K562 (cell line): Measurements from ENCODE around the gene ATOH8. TPM values are rescaled to one million over a fixed set of nuclear protein-coding genes. Genes with fewer than 3 reads are reported as not detected.
A peak's percentile ranks its signal among the peaks of the same experiment; 100 is the strongest.

ENCODE experiments used
- ATAC-seq: fragments of 200-7000 bp; cut with Tn5 transposase; 3 replicates; pipeline ENCODE4 v1.9.1; 2020; ENCODE audit warnings: moderate library complexity
- BruUV-seq: library from RNA; stranded (reverse); fragments of 400-500 nt; replicated peaks from 2 replicates; lab custom pipeline; 2021; lab: Mats Ljungman, UMichigan
- CTCF ChIA-PET: fragments of 300-600 bp; formaldehyde crosslinking; extraction: SDS; loops from one replicate; lab custom pipeline; 2021; ENCODE audit warnings: low intra/inter-chr PET ratio; lab: Yijun Ruan, JAX
- POLR2A ChIA-PET: fragments of 300-600, 350-650 bp; sonication (Branson Sonifier 250); formaldehyde crosslinking; extraction: SDS; loops from one replicate; lab custom pipeline; 2021; ENCODE audit warnings: antibody characterized with exemption, inconsistent platforms; lab: Yijun Ruan, JAX
- DNase-seq, 4 experiments: peaks; one replicate each; pipeline versions ENCODE4 v3.0.0 to v3.0.0-alpha.2; 2011 to 2018; ENCODE audit warnings: low spot score in 3 of 4, mixed read lengths in 3 of 4; ENCODE audit errors: extremely low read depth in 1 of 4
- FAIRE-seq: peaks from 2 replicates; lab custom pipeline; 2011; peaks lifted over from hg19 to GRCh38; lab: Jason Lieb, UNC
- H2AFZ ChIP-seq: 2 replicates; pipeline ENCODE4 v1.6.0; 2011; ENCODE audit warnings: low read depth, low read length, control low read depth, inconsistent platforms
- H3K27ac ChIP-seq: fragments of 200-600 bp; 3 replicates; pipeline ENCODE4 v1.8.0; 2011; ENCODE audit warnings: low read depth, mild to moderate bottlenecking, control low read depth, inconsistent platforms, low read length, moderate library complexity, mixed read lengths; ENCODE audit errors: extremely low read depth
- H3K27me3 ChIP-seq, 2 experiments: fragments of 300-600 bp in 1 of 2; 2 replicates in 1 of 2; 3 replicates in 1 of 2; pipeline versions ENCODE4 v1.6.0 to v1.8.0; 2011; ENCODE audit warnings: inconsistent platforms in 2 of 2, low read length in 2 of 2, mild to moderate bottlenecking in 1 of 2, mixed read lengths in 1 of 2, moderate library complexity in 1 of 2; ENCODE audit not compliant: control insufficient read depth in 2 of 2, insufficient read depth in 2 of 2
- H3K36me3 ChIP-seq: fragments of 300-600 bp; 3 replicates; pipeline ENCODE4 v1.8.0; 2011; ENCODE audit warnings: mild to moderate bottlenecking, low read length, inconsistent platforms; ENCODE audit not compliant: control insufficient read depth, insufficient read depth
- H3K4me1 ChIP-seq, 2 experiments: fragments of 200-600 bp in 1 of 2; replicated peaks in 1 of 2; 2 replicates in 1 of 2; 3 replicates in 1 of 2; pipeline versions ENCODE4 v1.5.1 to v1.8.0; 2011; ENCODE audit warnings: inconsistent platforms in 2 of 2, low read length in 2 of 2, mild to moderate bottlenecking in 1 of 2, mixed read lengths in 1 of 2, moderate library complexity in 1 of 2; ENCODE audit not compliant: control insufficient read depth in 2 of 2, insufficient read depth in 2 of 2
- H3K4me2 ChIP-seq: 2 replicates; pipeline ENCODE4 v1.6.1; 2011; ENCODE audit warnings: low read length, control low read depth, inconsistent platforms, mixed read lengths; ENCODE audit not compliant: insufficient read depth
- H3K4me3 ChIP-seq: fragments of 200-600 bp; sonication (generic), shearing (Covaris generic); 2 replicates; pipeline ENCODE4 v1.5.1; 2016; ENCODE audit warnings: control low read depth, inconsistent platforms
- H3K79me2 ChIP-seq: fragments of 200-600 bp; 3 replicates; pipeline ENCODE4 v1.8.0; 2011; ENCODE audit warnings: low read length, inconsistent platforms; ENCODE audit not compliant: control insufficient read depth, insufficient read depth
- H3K9ac ChIP-seq, 2 experiments: 2 replicates each; pipeline versions ENCODE4 v1.6.0 to v1.6.1; 2011; ENCODE audit warnings: low read depth in 2 of 2, low read length in 2 of 2, control low read depth in 1 of 2, inconsistent platforms in 1 of 2, mild to moderate bottlenecking in 1 of 2, mixed read lengths in 1 of 2; ENCODE audit not compliant: insufficient read depth in 1 of 2
- H3K9me1 ChIP-seq: one replicate; pipeline ENCODE4 v1.6.0; 2011; ENCODE audit warnings: inconsistent platforms, mild to moderate bottlenecking, low read length, moderate library complexity; ENCODE audit not compliant: control insufficient read depth, insufficient read depth
- H3K9me3 ChIP-seq: replicated peaks from 2 replicates; pipeline ENCODE4 v1.5.1; 2011; ENCODE audit warnings: low read depth, low read length, inconsistent platforms; ENCODE audit not compliant: control insufficient read depth, insufficient read depth
- H4K20me1 ChIP-seq: replicated peaks from 2 replicates; pipeline ENCODE4 v1.6.1; 2011; ENCODE audit warnings: low read length, inconsistent platforms, mixed read lengths; ENCODE audit not compliant: control insufficient read depth, insufficient read depth
- ATF1 ChIP-seq, 2 experiments: fragments of 450-650 bp in 1 of 2; IDR thresholded peaks; 2 replicates each; pipeline ENCODE4 v1.6.1; 2016; ENCODE audit warnings: missing compliant biosample characterization in 1 of 2, missing genetic modification characterization in 1 of 2
- ETS2 ChIP-seq: IDR thresholded peaks from 2 replicates; pipeline ENCODE4 v1.6.1; 2016; ENCODE audit warnings: borderline replicate concordance, missing genetic modification characterization, mild to moderate bottlenecking, moderate library complexity, missing compliant biosample characterization; ENCODE audit not compliant: poor library complexity, severe bottlenecking
- HNRNPH1 ChIP-seq: fragments of 200-400 bp; formaldehyde crosslinking; optimal IDR thresholded peaks from 2 replicates; pipeline ENCODE3; 2017; ENCODE audit warnings: low read depth, mild to moderate bottlenecking, low read length, moderate library complexity
- HNRNPL ChIP-seq: fragments of 200-400 bp; formaldehyde crosslinking; IDR thresholded peaks from 2 replicates; pipeline ENCODE4 v1.6.1; 2017; ENCODE audit warnings: low read depth, mild to moderate bottlenecking, low read length
- L3MBTL2 ChIP-seq: fragments of 450-650 bp; IDR thresholded peaks from 2 replicates; pipeline ENCODE4 v1.6.1; 2016; ENCODE audit warnings: mild to moderate bottlenecking, moderate library complexity
- NFE2 ChIP-seq: IDR thresholded peaks from 2 replicates; pipeline ENCODE4 v1.6.1; 2014; ENCODE audit warnings: antibody characterized with exemption, low read depth
- SOX6 ChIP-seq: fragments of 450-650 bp; IDR thresholded peaks from 2 replicates; pipeline ENCODE4 v1.6.1; 2014; ENCODE audit warnings: mild to moderate bottlenecking
- SRF ChIP-seq, 2 experiments: fragments of 250-450, 450-650 bp in 1 of 2; sonication (Bioruptor Pico) in 1 of 2; sonication (generic) in 1 of 2; formaldehyde crosslinking; IDR thresholded peaks; 2 replicates each; pipeline versions ENCODE4 v1.5.0 to v1.5.1; 2020 to 2022; ENCODE audit warnings: mild to moderate bottlenecking in 1 of 2, missing genetic modification reagents in 1 of 2
- TAL1 ChIP-seq: fragments of 450-650 bp; IDR thresholded peaks from 2 replicates; pipeline ENCODE4 v1.6.1; 2016; ENCODE audit warnings: mild to moderate bottlenecking
- TCF3 ChIP-seq: sonication (generic); formaldehyde crosslinking; IDR thresholded peaks from 2 replicates; pipeline ENCODE4 v1.4.0; 2020; ENCODE audit warnings: mild to moderate bottlenecking, missing genetic modification reagents
- ZNF584 ChIP-seq: fragments of 200-800 bp; sonication (Bioruptor generic); IDR thresholded peaks from 2 replicates; pipeline ENCODE4 v1.6.1; 2016; ENCODE audit warnings: low read depth, mild to moderate bottlenecking, missing genetic modification characterization, missing compliant biosample characterization
- ZNF780A ChIP-seq: fragments of 250-450 bp; sonication (Bioruptor Pico); IDR thresholded peaks from 2 replicates; pipeline ENCODE4 v1.5.0; 2021; ENCODE audit warnings: mild to moderate bottlenecking
- WGBS: fragments of 100-300 bp; shearing (Covaris generic); methylation state at CpG from one replicate; pipeline ENCODE4 v1.1.6; 2016; ENCODE audit warnings: low coverage, mixed read lengths; ENCODE audit not compliant: insufficient coverage; ENCODE audit errors: missing lambda C conversion rate; 5-methylcytosine and 5-hydroxymethylcytosine counted together
- in situ Hi-C: fragments of 300-500 bp; cut with MboI; formaldehyde crosslinking; loops from 4 replicates; pipeline ENCODE4 v1.15.0; 2018; ENCODE audit warnings: inconsistent platforms, mixed read lengths
- intact Hi-C: fragments of 100-400 bp; cut with micrococcal nuclease; formaldehyde crosslinking; loops from 2 replicates; pipeline ENCODE4 v1.14.2; 2022
- polyA plus RNA-seq, 8 experiments: library from polyadenylated mRNA; depleted of rRNA in 4 of 8; stranded (reverse) in 5 of 8; unstranded in 3 of 8; fragments of >200 nt; fragmentation: Nextera tagmentation in 2 of 8; fragmentation: Illumina TruSeq in 1 of 8; extraction: Ambion mirVana in 2 of 8; extraction: Trizol in 1 of 8; gene quantifications; 2 replicates each; pipeline versions ENCODE4 v1.2.1 to v1.2.3, GENCODE V29; 2011 to 2014; ENCODE audit warnings: inconsistent platforms in 1 of 8, missing spikeins in 1 of 8
- total RNA-seq, 7 experiments: library from RNA; depleted of rRNA in 6 of 7; stranded (reverse); fragments of >200 nt in 6 of 7; fragmentation: Illumina TruSeq in 2 of 7; extraction: Trizol in 2 of 7; gene quantifications; 2 replicates each; pipeline versions ENCODE4 v1.2.1 to v1.2.3, GENCODE V29; 2011 to 2021; ENCODE audit warnings: low replicate concordance in 1 of 7
- TF ChIP-seq, protein P1 (sequence below): sonication (generic); formaldehyde crosslinking; IDR thresholded peaks from 2 replicates; pipeline ENCODE4 v1.8.1; 2023; ENCODE audit warnings: mild to moderate bottlenecking, missing genetic modification reagents
- TF ChIP-seq, protein P2 (sequence below): IDR thresholded peaks from 3 replicates; pipeline ENCODE4 v1.6.1; 2011; ENCODE audit warnings: borderline replicate concordance, mild to moderate bottlenecking; ENCODE audit not compliant: insufficient read length, insufficient read depth
- TF ChIP-seq, protein P3 (sequence below): fragments of 250-450 bp; sonication (Bioruptor Pico); IDR thresholded peaks from 2 replicates; pipeline ENCODE4 v1.4.0; 2020; ENCODE audit warnings: mild to moderate bottlenecking, moderate library complexity, borderline replicate concordance

The ATOH8 gene
- total and polyA plus RNA-seq, 9 of the 15 experiments (the other 6 are each of a cell fraction or from before 2014, with no cell fraction given) = not detected

DNA sequence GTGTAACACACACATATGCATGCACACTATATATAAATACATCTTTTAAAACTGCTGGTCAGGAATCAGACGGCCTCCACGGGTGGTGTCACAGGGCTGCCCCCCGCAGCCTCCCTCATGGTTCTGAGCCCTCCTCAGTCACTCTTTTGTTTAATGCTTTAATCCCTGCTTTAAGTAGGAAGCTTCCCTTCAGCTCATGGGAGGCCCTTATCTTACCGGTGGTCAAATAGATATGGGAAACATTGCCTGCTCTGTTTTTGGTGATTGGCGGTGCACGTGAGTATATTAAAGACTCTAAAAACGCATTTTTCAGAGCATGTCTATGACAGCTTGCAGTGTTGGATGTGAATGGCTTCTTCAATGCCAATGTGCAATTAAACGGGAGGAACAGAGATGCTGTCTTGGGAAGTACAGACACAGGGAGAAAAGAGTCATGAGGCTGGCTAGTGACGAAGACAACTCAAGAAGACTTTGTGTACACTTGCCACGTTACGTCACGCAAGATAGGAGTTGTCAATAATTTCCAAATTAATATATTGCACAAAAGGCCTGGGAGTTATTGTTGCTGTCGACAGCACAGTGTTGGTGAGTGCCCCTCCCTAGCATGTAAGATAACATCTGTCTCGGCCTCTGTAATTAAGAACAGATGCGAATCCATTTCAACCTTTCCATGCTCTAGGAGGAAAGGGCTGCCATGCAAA, 36.3 kb upstream of the ATOH8 start:
- Histone ChIP-seq H3K4me3 (no peak overlapping the region), H3K36me3 (no peaks in the 10 kb centered on the region), H3K4me1 (peaks cover 7 to 18% of the 10 kb centered on the region in 2 experiments; a peak in 3 of 5 replicates), H4K20me1 (no peaks in the 10 kb centered on the region), H3K4me2 (peak overlapping the region; percentile 13; the same call in 1 of the 2 replicates), H2AFZ (no peak overlapping the region), H3K9me3 (no peaks in the 10 kb centered on the region), H3K79me2 (no peaks in the 10 kb centered on the region), H3K9me1 (no peaks in the 10 kb centered on the region), H3K27ac (no peak overlapping the region), H3K9ac (no peak overlapping the region), H3K27me3 (peaks cover 3 to 35% of the 10 kb centered on the region in 2 experiments; a peak in 4 of 5 replicates)
- FAIRE-seq (peak; percentile 61), DNase-seq (peak in 1 of 4 experiments; percentile 25), ATAC-seq (peak; percentile 29; the same call in 2 of the 3 replicates)
- WGBS = 10% methylated on average over 15 of the region's 15 CpGs
- no TSS peak for BruUV-seq
- intact Hi-C loops = loop anchor here (1.0 kb wide), 3 partner anchors 39 to 297 kb away; no protein-coding TSS in a partner anchor
- POLR2A ChIA-PET = interaction anchor here (0.6 to 1.9 kb wide), 2 partner anchors 11 to 25 kb away, joined by 3 to 6 read pairs; no protein-coding TSS in a partner anchor
- in situ Hi-C loops = no loop called here
- CTCF ChIA-PET = interaction anchor here (1.4 to 1.8 kb wide), 2 partner anchors 39 to 80 kb away, joined by 3 to 10 read pairs; no protein-coding TSS in a partner anchor
- TF ChIP-seq, protein P1, sequence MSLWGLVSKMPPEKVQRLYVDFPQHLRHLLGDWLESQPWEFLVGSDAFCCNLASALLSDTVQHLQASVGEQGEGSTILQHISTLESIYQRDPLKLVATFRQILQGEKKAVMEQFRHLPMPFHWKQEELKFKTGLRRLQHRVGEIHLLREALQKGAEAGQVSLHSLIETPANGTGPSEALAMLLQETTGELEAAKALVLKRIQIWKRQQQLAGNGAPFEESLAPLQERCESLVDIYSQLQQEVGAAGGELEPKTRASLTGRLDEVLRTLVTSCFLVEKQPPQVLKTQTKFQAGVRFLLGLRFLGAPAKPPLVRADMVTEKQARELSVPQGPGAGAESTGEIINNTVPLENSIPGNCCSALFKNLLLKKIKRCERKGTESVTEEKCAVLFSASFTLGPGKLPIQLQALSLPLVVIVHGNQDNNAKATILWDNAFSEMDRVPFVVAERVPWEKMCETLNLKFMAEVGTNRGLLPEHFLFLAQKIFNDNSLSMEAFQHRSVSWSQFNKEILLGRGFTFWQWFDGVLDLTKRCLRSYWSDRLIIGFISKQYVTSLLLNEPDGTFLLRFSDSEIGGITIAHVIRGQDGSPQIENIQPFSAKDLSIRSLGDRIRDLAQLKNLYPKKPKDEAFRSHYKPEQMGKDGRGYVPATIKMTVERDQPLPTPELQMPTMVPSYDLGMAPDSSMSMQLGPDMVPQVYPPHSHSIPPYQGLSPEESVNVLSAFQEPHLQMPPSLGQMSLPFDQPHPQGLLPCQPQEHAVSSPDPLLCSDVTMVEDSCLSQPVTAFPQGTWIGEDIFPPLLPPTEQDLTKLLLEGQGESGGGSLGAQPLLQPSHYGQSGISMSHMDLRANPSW (CRISPR knock-in tag) = no peak
- TF ChIP-seq ATF1 (CRISPR knock-in tag; IDR thresholded peaks at IDR 0.05) = no peak
- peak; percentile 63 for TF ChIP-seq ATF1 (tag; IDR thresholded peaks at IDR 0.05)
- TF ChIP-seq L3MBTL2 = 0 out of 2 replicates have a peak, but pooled peaks have one; percentile 20
- TF ChIP-seq TCF3 = peak; percentile 60
- TF ChIP-seq HNRNPH1 = no peak
- TF ChIP-seq SOX6 = peak; percentile 24; the same call in 1 of the 2 replicates
- TF ChIP-seq, protein P2, sequence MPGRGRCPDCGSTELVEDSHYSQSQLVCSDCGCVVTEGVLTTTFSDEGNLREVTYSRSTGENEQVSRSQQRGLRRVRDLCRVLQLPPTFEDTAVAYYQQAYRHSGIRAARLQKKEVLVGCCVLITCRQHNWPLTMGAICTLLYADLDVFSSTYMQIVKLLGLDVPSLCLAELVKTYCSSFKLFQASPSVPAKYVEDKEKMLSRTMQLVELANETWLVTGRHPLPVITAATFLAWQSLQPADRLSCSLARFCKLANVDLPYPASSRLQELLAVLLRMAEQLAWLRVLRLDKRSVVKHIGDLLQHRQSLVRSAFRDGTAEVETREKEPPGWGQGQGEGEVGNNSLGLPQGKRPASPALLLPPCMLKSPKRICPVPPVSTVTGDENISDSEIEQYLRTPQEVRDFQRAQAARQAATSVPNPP = no peak
- TF ChIP-seq ETS2 = no peak
- TF ChIP-seq TAL1 = peak; percentile 57
- no peak for TF ChIP-seq NFE2
- TF ChIP-seq ZNF584 = no peak
- no peak for TF ChIP-seq ZNF780A (CRISPR knock-in tag)
- TF ChIP-seq, protein P3, sequence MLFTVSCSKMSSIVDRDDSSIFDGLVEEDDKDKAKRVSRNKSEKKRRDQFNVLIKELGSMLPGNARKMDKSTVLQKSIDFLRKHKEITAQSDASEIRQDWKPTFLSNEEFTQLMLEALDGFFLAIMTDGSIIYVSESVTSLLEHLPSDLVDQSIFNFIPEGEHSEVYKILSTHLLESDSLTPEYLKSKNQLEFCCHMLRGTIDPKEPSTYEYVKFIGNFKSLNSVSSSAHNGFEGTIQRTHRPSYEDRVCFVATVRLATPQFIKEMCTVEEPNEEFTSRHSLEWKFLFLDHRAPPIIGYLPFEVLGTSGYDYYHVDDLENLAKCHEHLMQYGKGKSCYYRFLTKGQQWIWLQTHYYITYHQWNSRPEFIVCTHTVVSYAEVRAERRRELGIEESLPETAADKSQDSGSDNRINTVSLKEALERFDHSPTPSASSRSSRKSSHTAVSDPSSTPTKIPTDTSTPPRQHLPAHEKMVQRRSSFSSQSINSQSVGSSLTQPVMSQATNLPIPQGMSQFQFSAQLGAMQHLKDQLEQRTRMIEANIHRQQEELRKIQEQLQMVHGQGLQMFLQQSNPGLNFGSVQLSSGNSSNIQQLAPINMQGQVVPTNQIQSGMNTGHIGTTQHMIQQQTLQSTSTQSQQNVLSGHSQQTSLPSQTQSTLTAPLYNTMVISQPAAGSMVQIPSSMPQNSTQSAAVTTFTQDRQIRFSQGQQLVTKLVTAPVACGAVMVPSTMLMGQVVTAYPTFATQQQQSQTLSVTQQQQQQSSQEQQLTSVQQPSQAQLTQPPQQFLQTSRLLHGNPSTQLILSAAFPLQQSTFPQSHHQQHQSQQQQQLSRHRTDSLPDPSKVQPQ = no peak
- no peak for TF ChIP-seq HNRNPL
- no peak for TF ChIP-seq SRF (CRISPR knock-in tag; IDR thresholded peaks at IDR 0.05)
